ENCODE measurements around the gene FBXL7. TPM values are rescaled to one million over a fixed set of nuclear protein-coding genes. Genes with fewer than 3 reads are reported as not detected.

The FBXL7 gene
- total RNA-seq, 4 donors from 2014 or later, result 1.9 to 5.9 (median 3.0) TPM

DNA sequence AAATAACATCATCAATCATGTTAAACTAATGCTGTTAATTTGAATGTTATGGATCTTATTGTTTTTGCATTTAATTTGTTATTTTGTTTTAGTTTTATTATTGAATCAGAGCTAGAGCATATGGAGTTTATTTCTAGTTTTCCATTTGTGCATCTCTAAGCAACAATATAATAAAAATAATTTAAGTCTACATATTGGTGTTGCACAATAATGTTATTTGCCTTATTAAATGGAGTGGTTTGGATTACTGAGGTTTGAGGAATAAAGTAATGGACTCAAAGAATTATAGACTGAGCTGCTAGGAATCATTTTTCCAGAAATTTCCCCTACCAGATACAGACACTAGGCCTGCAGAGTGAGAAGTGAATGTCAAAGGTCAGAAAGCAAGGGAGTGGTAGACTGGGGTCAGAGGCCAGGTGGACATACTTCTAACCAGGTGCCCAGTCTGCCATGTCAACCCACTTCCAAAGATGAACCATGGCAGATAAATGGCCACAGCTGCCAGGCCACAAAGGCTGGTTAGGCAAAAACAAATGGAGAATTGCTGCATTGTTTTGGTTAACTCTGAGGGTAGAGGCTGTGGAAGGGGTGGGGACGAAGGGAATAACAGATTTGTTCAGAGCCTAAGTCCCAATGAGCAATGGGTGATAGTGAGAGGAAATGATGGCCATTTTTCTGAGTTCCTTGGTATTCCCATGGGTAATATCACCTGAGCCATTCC is 113.1 kb downstream of the FBXL7 start:
- Histone ChIP-seq H3K9me3 (no peaks in the 10 kb centered on the region), H3K4me3 (no peak overlapping the region), H3K27me3 (no peaks in the 10 kb centered on the region), H3K4me1 (no peaks in the 10 kb centered on the region), H3K27ac (no peak overlapping the region), H3K36me3 (no peaks in the 10 kb centered on the region)
- TF ChIP-seq EP300 (IDR thresholded peaks at IDR 0.05), result no peak
- TF ChIP-seq, protein P1, sequence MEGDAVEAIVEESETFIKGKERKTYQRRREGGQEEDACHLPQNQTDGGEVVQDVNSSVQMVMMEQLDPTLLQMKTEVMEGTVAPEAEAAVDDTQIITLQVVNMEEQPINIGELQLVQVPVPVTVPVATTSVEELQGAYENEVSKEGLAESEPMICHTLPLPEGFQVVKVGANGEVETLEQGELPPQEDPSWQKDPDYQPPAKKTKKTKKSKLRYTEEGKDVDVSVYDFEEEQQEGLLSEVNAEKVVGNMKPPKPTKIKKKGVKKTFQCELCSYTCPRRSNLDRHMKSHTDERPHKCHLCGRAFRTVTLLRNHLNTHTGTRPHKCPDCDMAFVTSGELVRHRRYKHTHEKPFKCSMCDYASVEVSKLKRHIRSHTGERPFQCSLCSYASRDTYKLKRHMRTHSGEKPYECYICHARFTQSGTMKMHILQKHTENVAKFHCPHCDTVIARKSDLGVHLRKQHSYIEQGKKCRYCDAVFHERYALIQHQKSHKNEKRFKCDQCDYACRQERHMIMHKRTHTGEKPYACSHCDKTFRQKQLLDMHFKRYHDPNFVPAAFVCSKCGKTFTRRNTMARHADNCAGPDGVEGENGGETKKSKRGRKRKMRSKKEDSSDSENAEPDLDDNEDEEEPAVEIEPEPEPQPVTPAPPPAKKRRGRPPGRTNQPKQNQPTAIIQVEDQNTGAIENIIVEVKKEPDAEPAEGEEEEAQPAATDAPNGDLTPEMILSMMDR (IDR thresholded peaks at IDR 0.05), result no peak
- TF ChIP-seq POLR2AphosphoS5 (IDR thresholded peaks at IDR 0.05), result no peak
- no peak for TF ChIP-seq POLR2A (IDR thresholded peaks at IDR 0.05)
- DNase-seq (ENCODE audit: low spot score in 2 of 2), result no peak
- 74% methylated on average over 1 of the region's 1 CpG for WGBS

DNA sequence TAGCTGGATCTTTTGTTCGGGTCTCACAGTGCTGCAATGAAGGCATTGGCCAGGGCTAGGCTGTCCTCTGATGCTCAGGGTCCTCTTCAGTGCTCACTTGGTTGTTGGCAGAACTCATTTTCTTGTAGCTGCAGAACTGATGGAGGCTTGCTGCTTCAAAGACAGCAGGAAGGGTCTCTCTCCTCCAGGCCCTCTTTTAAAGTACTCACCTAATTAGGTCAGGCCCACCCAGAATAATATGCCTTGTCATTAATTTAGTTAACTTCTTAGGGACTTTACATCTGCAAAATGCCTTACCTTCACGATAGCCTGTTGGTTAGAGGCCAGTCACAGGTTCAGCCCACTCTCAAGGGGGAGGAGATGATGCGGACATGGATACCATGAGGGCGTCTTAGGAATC is 114.7 kb downstream of the FBXL7 start:
- Histone ChIP-seq H3K27me3 (no peaks in the 10 kb centered on the region), H3K27ac (no peak overlapping the region), H3K9me3 (no peaks in the 10 kb centered on the region), H3K4me1 (no peaks in the 10 kb centered on the region), H3K36me3 (no peaks in the 10 kb centered on the region), H3K4me3 (no peak overlapping the region)
- TF ChIP-seq POLR2AphosphoS5 (IDR thresholded peaks at IDR 0.05) (no peak), POLR2A (IDR thresholded peaks at IDR 0.05) (no peak), EP300 (IDR thresholded peaks at IDR 0.05) (no peak)
- TF ChIP-seq, protein P1 (IDR thresholded peaks at IDR 0.05), result no peak
- no peak for DNase-seq (ENCODE audit: low spot score in 2 of 2)
- WGBS, result 97% methylated on average over 4 of the region's 4 CpGs

DNA sequence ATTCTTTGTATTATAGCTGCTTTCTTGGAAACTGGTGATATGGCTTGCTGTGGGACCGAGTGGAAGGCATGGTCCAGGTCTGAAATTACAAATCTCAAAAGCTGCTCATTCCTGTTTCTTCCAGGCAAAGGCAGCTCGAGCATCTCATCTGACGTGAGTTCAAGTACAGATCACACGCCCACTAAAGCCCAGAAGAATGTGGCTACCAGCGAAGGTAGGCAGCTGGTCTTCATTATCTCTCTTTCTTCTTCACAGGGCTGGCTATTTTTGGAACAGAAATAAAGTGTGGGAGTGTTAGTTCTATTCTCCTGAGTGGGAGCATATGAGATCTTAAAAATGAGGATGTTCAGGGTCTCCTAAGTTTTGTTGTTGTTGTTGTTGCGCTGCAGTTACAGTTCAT is 115.9 kb downstream of the FBXL7 start:
- Histone ChIP-seq H3K27ac (no peak overlapping the region), H3K9me3 (no peaks in the 10 kb centered on the region), H3K4me1 (no peaks in the 10 kb centered on the region), H3K36me3 (no peaks in the 10 kb centered on the region), H3K4me3 (no peak overlapping the region), H3K27me3 (no peaks in the 10 kb centered on the region)
- no peak for DNase-seq (ENCODE audit: low spot score in 2 of 2)
- TF ChIP-seq POLR2A (IDR thresholded peaks at IDR 0.05) (no peak), POLR2AphosphoS5 (IDR thresholded peaks at IDR 0.05) (no peak), EP300 (IDR thresholded peaks at IDR 0.05) (no peak)
- TF ChIP-seq, protein P1 (IDR thresholded peaks at IDR 0.05), result no peak
- 80% methylated on average over 6 of the region's 6 CpGs for WGBS

DNA sequence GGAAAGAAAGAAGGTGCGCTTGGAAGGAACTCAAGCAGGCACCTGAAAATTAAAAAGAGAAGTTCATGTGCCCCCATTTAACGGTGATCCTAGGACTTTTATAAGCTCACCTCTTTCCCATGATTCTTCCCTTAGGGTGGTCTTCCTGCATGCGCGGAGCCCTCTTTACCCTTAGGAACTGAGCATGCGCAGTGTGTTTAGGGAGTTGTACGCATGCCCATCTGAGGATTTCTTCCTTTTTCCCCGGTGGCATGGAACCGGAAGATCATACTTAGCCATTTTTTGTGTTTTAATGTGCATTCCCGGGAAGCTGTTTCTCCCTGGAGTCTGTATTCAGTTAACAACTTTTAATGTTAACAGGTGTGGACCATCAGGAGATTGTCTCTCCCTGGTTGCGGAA is 119.0 kb downstream of the FBXL7 start:
- H3K9me3 ChIP-seq, result no peaks in the 10 kb centered on the region
- 90% methylated on average over 10 of the region's 10 CpGs for WGBS
- H3K27ac ChIP-seq, result no peak overlapping the region
- H3K4me3 ChIP-seq, result no peak overlapping the region
- TF ChIP-seq EP300 (IDR thresholded peaks at IDR 0.05), result no peak
- no peak for TF ChIP-seq POLR2AphosphoS5 (IDR thresholded peaks at IDR 0.05)
- TF ChIP-seq, protein P1 (IDR thresholded peaks at IDR 0.05), result no peak
- TF ChIP-seq POLR2A (IDR thresholded peaks at IDR 0.05), result no peak
- no peaks in the 10 kb centered on the region for H3K27me3 ChIP-seq
- no peak for DNase-seq (ENCODE audit: low spot score in 2 of 2)
- no peaks in the 10 kb centered on the region for H3K4me1 ChIP-seq
- no peaks in the 10 kb centered on the region for H3K36me3 ChIP-seq

DNA sequence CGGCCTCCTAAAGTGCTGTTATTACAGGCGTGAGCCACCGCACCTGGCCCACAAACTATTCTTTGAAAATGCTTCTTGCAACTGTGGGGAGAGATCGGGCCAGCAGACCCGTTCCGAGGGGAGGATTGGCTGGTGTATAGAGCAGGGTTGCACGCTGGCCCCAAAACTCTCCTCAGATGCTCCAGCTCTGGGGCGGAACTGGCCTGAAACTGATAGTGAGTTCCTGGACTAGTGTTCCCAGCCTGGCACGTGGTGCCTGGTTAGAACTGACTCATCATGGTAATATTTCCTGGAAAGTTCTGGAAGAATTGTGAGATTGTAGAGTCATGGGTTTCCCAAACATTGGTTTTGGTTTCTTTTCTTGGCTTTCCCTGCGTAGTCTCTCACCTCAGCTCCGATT is 120.5 kb downstream of the FBXL7 start:
- Histone ChIP-seq H3K4me1 (no peaks in the 10 kb centered on the region), H3K4me3 (no peak overlapping the region), H3K36me3 (no peaks in the 10 kb centered on the region), H3K27me3 (no peaks in the 10 kb centered on the region), H3K9me3 (no peaks in the 10 kb centered on the region), H3K27ac (no peak overlapping the region)
- WGBS, result 67% methylated on average over 11 of the region's 11 CpGs
- peak in 1 of 2 donors; percentile 76 for DNase-seq (ENCODE audit: low spot score in 2 of 2)
- TF ChIP-seq POLR2A (IDR thresholded peaks at IDR 0.05) (no peak), EP300 (IDR thresholded peaks at IDR 0.05) (no peak), POLR2AphosphoS5 (IDR thresholded peaks at IDR 0.05) (no peak)
- TF ChIP-seq, protein P1 (IDR thresholded peaks at IDR 0.05), result no peak

Data from suprapubic skin (tissue), 4 donors.